H1 (cell line): ENCODE measurements around the gene INHBA. TPM values are rescaled to one million over a fixed set of nuclear protein-coding genes. Genes with fewer than 3 reads are reported as not detected.

Experiments used
- CTCF ChIA-PET: fragments of 300-600 bp; sonication (Branson Sonifier 250); formaldehyde crosslinking; loops from one replicate; lab custom pipeline; 2021; ENCODE audit not compliant: partially characterized antibody; lab: Charles Lee
- POLR2A ChIA-PET: fragments of 300-600 bp; sonication (Branson Sonifier 250); formaldehyde crosslinking; loops from one replicate; lab custom pipeline; 2021; ENCODE audit warnings: inconsistent platforms; ENCODE audit not compliant: partially characterized antibody; lab: Charles Lee
- DNase-seq, 2 experiments: peaks; one replicate each; pipeline versions ENCODE4 v3.0.0 to v3.0.0-alpha.2; 2010 to 2022; ENCODE audit warnings: low spot score in 2 of 2, low read depth in 1 of 2, mixed read lengths in 1 of 2
- FAIRE-seq: peaks from 2 replicates; lab custom pipeline; 2011; peaks lifted over from hg19 to GRCh38; lab: Jason Lieb, UNC
- H2AFZ ChIP-seq: 2 replicates; pipeline ENCODE4 v1.8.1; 2012; ENCODE audit warnings: low read length, inconsistent platforms
- H2AK5ac ChIP-seq: 2 replicates; pipeline ENCODE4 v1.6.1; 2013; ENCODE audit warnings: low read depth, low read length
- H2BK120ac ChIP-seq: replicated peaks from 2 replicates; pipeline ENCODE3; 2013; ENCODE audit warnings: low read depth, low read length, inconsistent platforms
- H2BK12ac ChIP-seq: 2 replicates; pipeline ENCODE4 v1.6.1; 2013; ENCODE audit warnings: low read depth, low read length
- H2BK15ac ChIP-seq: 2 replicates; pipeline ENCODE4 v1.6.1; 2013; ENCODE audit warnings: low read length
- H2BK20ac ChIP-seq: 2 replicates; pipeline ENCODE4 v1.6.1; 2013; ENCODE audit warnings: low read length
- H2BK5ac ChIP-seq: 2 replicates; pipeline ENCODE4 v1.6.1; 2013; ENCODE audit warnings: low read depth, low read length
- H3K14ac ChIP-seq: 2 replicates; pipeline ENCODE4 v1.6.1; 2013; ENCODE audit warnings: inconsistent platforms; ENCODE audit not compliant: insufficient read length
- H3K18ac ChIP-seq: 2 replicates; pipeline ENCODE4 v1.6.1; 2013; ENCODE audit warnings: low read length; ENCODE audit errors: extremely low read depth
- H3K23ac ChIP-seq: 2 replicates; pipeline ENCODE4 v1.6.1; 2013; ENCODE audit warnings: inconsistent platforms; ENCODE audit not compliant: insufficient read length
- H3K23me2 ChIP-seq: 2 replicates; pipeline ENCODE4 v1.6.1; 2013; ENCODE audit warnings: low read depth, low read length
- H3K27ac ChIP-seq: 2 replicates; pipeline ENCODE4 v1.6.1; 2011; ENCODE audit warnings: low read depth, low read length, inconsistent platforms
- H3K27me3 ChIP-seq, 4 experiments: replicated peaks in 1 of 4; 1 replicate in 1 of 4; 2 replicates in 3 of 4; pipeline versions ENCODE4 v1.6.1 to v1.8.1; 2011 to 2013; ENCODE audit warnings: low read length in 3 of 4, mild to moderate bottlenecking in 3 of 4, inconsistent platforms in 2 of 4, mixed read lengths in 2 of 4, moderate library complexity in 1 of 4; ENCODE audit not compliant: control insufficient read depth in 3 of 4, insufficient read depth in 3 of 4; ENCODE audit errors: extremely low read depth in 1 of 4
- H3K36me3 ChIP-seq, 4 experiments: 2 replicates each; pipeline versions ENCODE4 v1.6.1 to v1.8.1; 2011 to 2013; ENCODE audit warnings: mild to moderate bottlenecking in 4 of 4, low read length in 3 of 4, moderate library complexity in 2 of 4, control low read depth in 1 of 4, inconsistent platforms in 1 of 4; ENCODE audit not compliant: insufficient read depth in 4 of 4, control insufficient read depth in 2 of 4
- H3K4ac ChIP-seq: replicated peaks from 2 replicates; pipeline ENCODE3; 2013; ENCODE audit warnings: low read length, low read depth, mixed read lengths, inconsistent platforms; ENCODE audit not compliant: insufficient read length
- H3K4me1 ChIP-seq, 4 experiments: replicated peaks in 1 of 4; 1 replicate in 1 of 4; 2 replicates in 3 of 4; pipeline versions ENCODE4 v1.6.1 to v1.8.1; 2011 to 2013; ENCODE audit warnings: low read length in 3 of 4, inconsistent platforms in 2 of 4, mixed read lengths in 1 of 4; ENCODE audit not compliant: insufficient read depth in 4 of 4, control insufficient read depth in 3 of 4
- H3K4me2 ChIP-seq, 2 experiments: 2 replicates each; pipeline versions ENCODE4 v1.6.1 to v1.8.1; 2011 to 2013; ENCODE audit warnings: low read depth in 2 of 2, low read length in 2 of 2, control low read depth in 1 of 2, inconsistent platforms in 1 of 2, mild to moderate bottlenecking in 1 of 2; ENCODE audit not compliant: insufficient read depth in 1 of 2
- H3K4me3 ChIP-seq, 4 experiments: fragments of 200-600, 300-600 bp in 1 of 4; sonication (generic), shearing (Covaris generic), sonication (Bioruptor Twin) in 1 of 4; 2 replicates each; pipeline versions ENCODE4 v1.5.1 to v1.8.1; 2011 to 2016; ENCODE audit warnings: low read length in 4 of 4, low read depth in 3 of 4, control low read depth in 2 of 4, inconsistent platforms in 2 of 4, mild to moderate bottlenecking in 2 of 4, mixed read lengths in 1 of 4, moderate library complexity in 1 of 4; ENCODE audit not compliant: insufficient read depth in 2 of 4; ENCODE audit errors: extremely low read depth in 1 of 4
- H3K56ac ChIP-seq: replicated peaks from 2 replicates; pipeline ENCODE3; 2013; ENCODE audit warnings: low read depth, mild to moderate bottlenecking, mixed read lengths, low read length, inconsistent platforms; ENCODE audit not compliant: insufficient read length
- H3K79me1 ChIP-seq: 2 replicates; pipeline ENCODE4 v1.6.1; 2013; ENCODE audit warnings: low read depth, low read length, control low read depth
- H3K79me2 ChIP-seq, 2 experiments: 2 replicates each; pipeline versions ENCODE4 v1.6.1 to v1.8.1; 2012 to 2013; ENCODE audit warnings: low read length in 2 of 2, mild to moderate bottlenecking in 2 of 2, inconsistent platforms in 1 of 2; ENCODE audit not compliant: insufficient read depth in 2 of 2, control insufficient read depth in 1 of 2
- H3K9ac ChIP-seq, 4 experiments: replicated peaks in 1 of 4; 1 replicate in 1 of 4; 2 replicates in 3 of 4; pipeline versions ENCODE4 v1.6.1 to v1.8.1; 2011 to 2013; ENCODE audit warnings: low read depth in 3 of 4, low read length in 3 of 4, control low read depth in 2 of 4, mild to moderate bottlenecking in 2 of 4, moderate library complexity in 2 of 4, inconsistent platforms in 1 of 4; ENCODE audit errors: extremely low read depth in 1 of 4
- H3K9me3 ChIP-seq, 2 experiments: 2 replicates each; pipeline versions ENCODE4 v1.6.1 to v1.8.1; 2012 to 2013; ENCODE audit warnings: mild to moderate bottlenecking in 2 of 2, moderate library complexity in 2 of 2, control low read depth in 1 of 2, inconsistent platforms in 1 of 2, low read depth in 1 of 2, low read length in 1 of 2, mixed read lengths in 1 of 2; ENCODE audit not compliant: insufficient read depth in 2 of 2
- H4K20me1 ChIP-seq, 2 experiments: replicated peaks in 1 of 2; 2 replicates each; pipeline versions ENCODE3 to v1.8.1; 2011 to 2013; ENCODE audit warnings: inconsistent platforms in 2 of 2, low read length in 2 of 2, mild to moderate bottlenecking in 1 of 2; ENCODE audit not compliant: insufficient read depth in 2 of 2, control insufficient read depth in 1 of 2
- H4K5ac ChIP-seq: 2 replicates; pipeline ENCODE4 v1.6.1; 2013; ENCODE audit warnings: low read length, low read depth, mixed read lengths, inconsistent platforms; ENCODE audit not compliant: insufficient read length
- H4K8ac ChIP-seq: 2 replicates; pipeline ENCODE4 v1.8.0; 2013; ENCODE audit warnings: mild to moderate bottlenecking, moderate library complexity, low read length, inconsistent platforms; ENCODE audit not compliant: insufficient read depth; ENCODE audit errors: extremely low read depth
- H4K91ac ChIP-seq: replicated peaks from 2 replicates; pipeline ENCODE3; 2013; ENCODE audit warnings: low read length, mixed read lengths, inconsistent platforms; ENCODE audit not compliant: insufficient read length
- BACH1 ChIP-seq: IDR thresholded peaks from 2 replicates; pipeline ENCODE4 v1.6.1; 2012; ENCODE audit warnings: low read length, improper control_type of control experiment
- BRCA1 ChIP-seq: IDR thresholded peaks from 2 replicates; pipeline ENCODE4 v1.6.1; 2012; ENCODE audit warnings: low read depth, low read length, improper control_type of control experiment
- CHD2 ChIP-seq: IDR thresholded peaks from 2 replicates; pipeline ENCODE4 v1.6.1; 2012; ENCODE audit warnings: low read length, improper control_type of control experiment
- HDAC6 ChIP-seq: IDR thresholded peaks from one replicate; pipeline ENCODE4 v1.7.1; 2012; ENCODE audit warnings: low read depth, mild to moderate bottlenecking, inconsistent platforms, low read length, moderate library complexity
- JUND ChIP-seq: IDR thresholded peaks from 2 replicates; pipeline ENCODE4 v1.6.1; 2011; ENCODE audit warnings: mild to moderate bottlenecking, improper control_type of control experiment, low read length
- TAF1 ChIP-seq: IDR thresholded peaks from 2 replicates; pipeline ENCODE4 v1.6.1; 2011; ENCODE audit warnings: mild to moderate bottlenecking, low read depth, low read length
- TCF12 ChIP-seq: IDR thresholded peaks from 2 replicates; pipeline ENCODE4 v1.6.1; 2011; ENCODE audit warnings: low read depth, mild to moderate bottlenecking, low read length
- TEAD4 ChIP-seq: IDR thresholded peaks from 2 replicates; pipeline ENCODE4 v1.6.1; 2012; ENCODE audit warnings: low read depth, low read length, inconsistent platforms, mixed read lengths
- YY1 ChIP-seq: IDR thresholded peaks from 2 replicates; pipeline ENCODE4 v1.6.1; 2011; ENCODE audit warnings: low read depth, mild to moderate bottlenecking, low read length
- ZNF274 ChIP-seq: IDR thresholded peaks from 2 replicates; pipeline ENCODE4 v1.7.0; 2012; ENCODE audit warnings: low read length, borderline replicate concordance; ENCODE audit errors: extremely low read depth
- WGBS, 2 experiments: shearing (Covaris generic) in 1 of 2; methylation state at CpG; one replicate each; pipeline versions ENCODE4 v1.1.6 to v1.1.7; 2013 to 2015; ENCODE audit warnings: low lambda C conversion rate in 2 of 2, mixed read lengths in 2 of 2, inconsistent platforms in 1 of 2, low coverage in 1 of 2, missing lambda C conversion rate in 1 of 2; ENCODE audit not compliant: insufficient replicate concordance in 2 of 2, insufficient coverage in 1 of 2, insufficient read length in 1 of 2; ENCODE audit errors: extremely low coverage in 1 of 2, missing lambda C conversion rate in 1 of 2; 5-methylcytosine and 5-hydroxymethylcytosine counted together
- polyA plus RNA-seq, 7 experiments: library from polyadenylated mRNA; depleted of rRNA in 3 of 7; stranded (reverse) in 5 of 7; unstranded in 2 of 7; fragments of >200 nt in 5 of 7; fragments of 200-250 nt in 2 of 7; gene quantifications; 1 replicate in 5 of 7; 2 replicates in 1 of 7; 4 replicates in 1 of 7; pipeline versions ENCODE4 v1.2.1 to v1.2.3, GENCODE V29; 2011 to 2013; ENCODE audit warnings: missing spikeins in 2 of 7, mixed read lengths in 2 of 7
- total RNA-seq: library from RNA; stranded (reverse); fragmentation: NEBNext Ultra II Directional; extraction: Animal tissue kit (Norgen Biotek cat#: 25700); gene quantifications from 2 replicates; pipeline ENCODE4 v1.2.1, GENCODE V29; 2021
- TF ChIP-seq, protein P1 (sequence below): IDR thresholded peaks from 2 replicates; pipeline ENCODE4 v1.6.1; 2012; ENCODE audit warnings: inconsistent platforms
- TF ChIP-seq, protein P2 (sequence below): IDR thresholded peaks from 2 replicates; pipeline ENCODE4 v1.6.1; 2011; ENCODE audit warnings: low read length, improper control_type of control experiment
- TF ChIP-seq, protein P3 (sequence below): IDR thresholded peaks from 2 replicates; pipeline ENCODE4 v1.6.1; 2011; ENCODE audit warnings: low read depth, mild to moderate bottlenecking, low read length; ENCODE audit not compliant: insufficient read depth

The INHBA gene
- total and polyA plus RNA-seq, 2 of the 8 experiments (the other 6 are each of a cell fraction or from before 2014, with no cell fraction given), result 1.1 to 2.7 TPM

DNA sequence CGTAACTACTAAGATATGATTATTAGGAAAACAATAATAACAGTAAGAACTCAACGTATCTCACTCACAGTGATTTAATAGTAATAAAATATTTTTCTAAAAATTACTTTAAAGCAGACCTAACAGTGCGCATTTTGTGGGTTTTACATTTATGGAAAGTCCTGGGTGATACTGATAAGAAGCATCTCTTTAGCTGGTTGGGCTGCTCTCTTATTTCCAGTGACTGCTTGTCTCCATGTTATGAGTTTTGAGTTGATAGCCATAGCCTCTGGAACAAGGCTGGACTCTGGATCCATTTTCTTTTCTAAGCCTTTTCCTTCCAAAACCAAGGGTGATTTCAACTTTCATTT is 29.5 kb upstream of the INHBA start:
- H2AFZ ChIP-seq, result no peak overlapping the region
- DNase-seq (no peak), FAIRE-seq (no peak)
- H2BK15ac ChIP-seq, result no peak overlapping the region
- no peak overlapping the region for H4K91ac ChIP-seq
- WGBS, 2 experiments, result 62% methylated on average over 3 of the region's 3 CpGs; no CpG with 5 or more reads in 1 of the 2 experiments
- no peaks in the 10 kb centered on the region for H3K79me2 ChIP-seq
- H2BK20ac ChIP-seq, result no peak overlapping the region
- H3K79me1 ChIP-seq, result no peaks in the 10 kb centered on the region
- no peak overlapping the region for H3K27ac ChIP-seq
- ChIA-PET POLR2A (no interaction called here), CTCF (interaction anchor here (0.6 to 3.4 kb wide), 9 partner anchors 9 to 1404 kb away, joined by 3 to 12 read pairs (median 4); no protein-coding TSS in a partner anchor)
- no peak overlapping the region for H3K18ac ChIP-seq
- H2AK5ac ChIP-seq, result no peak overlapping the region
- H3K4me3 ChIP-seq, result no peak overlapping the region
- H3K36me3 ChIP-seq, result no peaks in the 10 kb centered on the region
- H3K9ac ChIP-seq, result no peak overlapping the region
- no peak overlapping the region for H2BK5ac ChIP-seq
- no peaks in the 10 kb centered on the region for H3K23me2 ChIP-seq
- no peak overlapping the region for H4K8ac ChIP-seq
- H4K5ac ChIP-seq, result no peak overlapping the region
- H2BK12ac ChIP-seq, result no peak overlapping the region
- H3K56ac ChIP-seq, result no peak overlapping the region
- no peak overlapping the region for H3K4ac ChIP-seq
- no peak overlapping the region for H3K4me2 ChIP-seq
- H3K27me3 ChIP-seq, result peaks cover 0 to 3% (median 0%) of the 10 kb centered on the region in 4 experiments; a peak in 2 of 7 replicates
- H3K9me3 ChIP-seq, result no peaks in the 10 kb centered on the region
- H3K14ac ChIP-seq, result no peak overlapping the region
- H3K4me1 ChIP-seq, result 0 out of 7 replicates have a peak, but pooled peaks cover 0 to 2% (median 0%) of the 10 kb centered on the region in 4 experiments
- no peaks in the 10 kb centered on the region for H4K20me1 ChIP-seq
- no peak overlapping the region for H3K23ac ChIP-seq
- H2BK120ac ChIP-seq, result no peak overlapping the region
- no peak for TF ChIP-seq HDAC6
- no peak for TF ChIP-seq JUND
- no peak for TF ChIP-seq TAF1
- TF ChIP-seq BRCA1, result no peak
- no peak for TF ChIP-seq TEAD4
- no peak for TF ChIP-seq YY1
- TF ChIP-seq CHD2, result no peak
- TF ChIP-seq, protein P1, sequence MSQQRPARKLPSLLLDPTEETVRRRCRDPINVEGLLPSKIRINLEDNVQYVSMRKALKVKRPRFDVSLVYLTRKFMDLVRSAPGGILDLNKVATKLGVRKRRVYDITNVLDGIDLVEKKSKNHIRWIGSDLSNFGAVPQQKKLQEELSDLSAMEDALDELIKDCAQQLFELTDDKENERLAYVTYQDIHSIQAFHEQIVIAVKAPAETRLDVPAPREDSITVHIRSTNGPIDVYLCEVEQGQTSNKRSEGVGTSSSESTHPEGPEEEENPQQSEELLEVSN, result no peak
- TF ChIP-seq, protein P2, sequence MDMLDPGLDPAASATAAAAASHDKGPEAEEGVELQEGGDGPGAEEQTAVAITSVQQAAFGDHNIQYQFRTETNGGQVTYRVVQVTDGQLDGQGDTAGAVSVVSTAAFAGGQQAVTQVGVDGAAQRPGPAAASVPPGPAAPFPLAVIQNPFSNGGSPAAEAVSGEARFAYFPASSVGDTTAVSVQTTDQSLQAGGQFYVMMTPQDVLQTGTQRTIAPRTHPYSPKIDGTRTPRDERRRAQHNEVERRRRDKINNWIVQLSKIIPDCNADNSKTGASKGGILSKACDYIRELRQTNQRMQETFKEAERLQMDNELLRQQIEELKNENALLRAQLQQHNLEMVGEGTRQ, result no peak
- TF ChIP-seq, protein P3, sequence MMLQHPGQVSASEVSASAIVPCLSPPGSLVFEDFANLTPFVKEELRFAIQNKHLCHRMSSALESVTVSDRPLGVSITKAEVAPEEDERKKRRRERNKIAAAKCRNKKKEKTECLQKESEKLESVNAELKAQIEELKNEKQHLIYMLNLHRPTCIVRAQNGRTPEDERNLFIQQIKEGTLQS, result no peak
- TF ChIP-seq BACH1, result no peak
- no peak for TF ChIP-seq TCF12
- no peak for TF ChIP-seq ZNF274
